ENCODE results near the gene SDC1. TPM values are rescaled to one million over a fixed set of nuclear protein-coding genes. Genes with fewer than 3 reads are reported as not detected.
A peak's percentile ranks its signal among the peaks of the same experiment; 100 is the strongest.

The SDC1 gene
- total RNA-seq, 1 donor from 2014 or later, result 184 TPM

- H3K4me1 ChIP-seq, result peaks cover 18% of the 10 kb centered on the region
- intact Hi-C loops (cut with DNase I), result no loop called here
- no peaks in the 10 kb centered on the region for H3K9me3 ChIP-seq
- no peaks in the 10 kb centered on the region for H3K27me3 ChIP-seq
- peak; percentile 28 to 52 for DNase-seq (ENCODE audit: extremely low spot score in 2 of 2)
- no peak overlapping the region for H3K27ac ChIP-seq
- no peak overlapping the region for H3K4me3 ChIP-seq
- TF ChIP-seq POLR2A (IDR thresholded peaks at IDR 0.05) (no peak), CTCF (IDR thresholded peaks at IDR 0.05) (no peak), POLR2AphosphoS5 (IDR thresholded peaks at IDR 0.05; ENCODE audit: insufficient read depth in 1 of 2, low read depth in 1 of 2) (no peak)
- no peaks in the 10 kb centered on the region for H3K36me3 ChIP-seq
These were observed 3.1 kb upstream of the SDC1 start for GRCh38 chr2:20227894-20228505.

DNA sequence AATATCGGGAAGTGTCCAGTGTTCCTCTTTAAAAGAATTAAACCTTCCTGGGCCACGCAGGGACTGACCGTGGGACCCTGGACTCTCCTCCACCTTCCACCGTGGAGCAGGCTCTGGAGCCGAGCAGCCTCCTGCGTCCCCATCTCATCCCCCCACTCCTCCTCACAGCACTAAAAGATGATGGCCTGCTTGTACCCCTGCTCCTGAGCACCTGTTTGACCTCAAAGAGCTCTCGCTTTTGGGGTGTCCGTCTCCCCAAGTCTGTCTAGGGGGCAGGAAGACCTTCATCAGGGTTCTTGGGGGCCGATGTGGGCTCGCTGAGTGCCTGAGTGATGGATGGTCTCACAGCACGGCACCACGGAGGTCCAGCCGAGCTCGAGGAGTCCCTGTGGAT lies 1.2 kb upstream of the SDC1 start:
- no peak overlapping the region for H3K4me3 ChIP-seq
- peak in 1 of 2 donors; percentile 86 for DNase-seq (ENCODE audit: extremely low spot score in 2 of 2)

GRCh38 chr2:20225294-20226151 lies 593 bp upstream of the SDC1 start:
- intact Hi-C loops (cut with DNase I), result no loop called here
- TF ChIP-seq CTCF (IDR thresholded peaks at IDR 0.05), result peak; percentile 23 to 57 (median 49)
- TF ChIP-seq POLR2AphosphoS5 (IDR thresholded peaks at IDR 0.05; ENCODE audit: insufficient read depth in 1 of 2, low read depth in 1 of 2), result peak in 1 of 2 donors; percentile 49
- TF ChIP-seq POLR2A (IDR thresholded peaks at IDR 0.05), result no peak
- H3K4me1 ChIP-seq, result peaks cover 32% of the 10 kb centered on the region
- peak overlapping the region; percentile 64 to 73 for H3K4me3 ChIP-seq
- no peak for DNase-seq (ENCODE audit: extremely low spot score in 2 of 2)
- H3K27me3 ChIP-seq, result no peaks in the 10 kb centered on the region
- H3K9me3 ChIP-seq, result no peaks in the 10 kb centered on the region
- peak overlapping the region; percentile 94 for H3K27ac ChIP-seq
- H3K36me3 ChIP-seq, result no peaks in the 10 kb centered on the region

More for the DNA sequence above, 1.2 kb upstream of the SDC1 start:
- Histone ChIP-seq H3K4me1 (peaks cover 25% of the 10 kb centered on the region), H3K27me3 (no peaks in the 10 kb centered on the region), H3K36me3 (no peaks in the 10 kb centered on the region), H3K9me3 (no peaks in the 10 kb centered on the region), H3K27ac (peak overlapping the region; percentile 94)
- TF ChIP-seq POLR2AphosphoS5 (IDR thresholded peaks at IDR 0.05; ENCODE audit: insufficient read depth in 1 of 2, low read depth in 1 of 2) (no peak), POLR2A (IDR thresholded peaks at IDR 0.05) (no peak), CTCF (IDR thresholded peaks at IDR 0.05) (no peak)
- intact Hi-C loops (cut with DNase I), result no loop called here

DNA sequence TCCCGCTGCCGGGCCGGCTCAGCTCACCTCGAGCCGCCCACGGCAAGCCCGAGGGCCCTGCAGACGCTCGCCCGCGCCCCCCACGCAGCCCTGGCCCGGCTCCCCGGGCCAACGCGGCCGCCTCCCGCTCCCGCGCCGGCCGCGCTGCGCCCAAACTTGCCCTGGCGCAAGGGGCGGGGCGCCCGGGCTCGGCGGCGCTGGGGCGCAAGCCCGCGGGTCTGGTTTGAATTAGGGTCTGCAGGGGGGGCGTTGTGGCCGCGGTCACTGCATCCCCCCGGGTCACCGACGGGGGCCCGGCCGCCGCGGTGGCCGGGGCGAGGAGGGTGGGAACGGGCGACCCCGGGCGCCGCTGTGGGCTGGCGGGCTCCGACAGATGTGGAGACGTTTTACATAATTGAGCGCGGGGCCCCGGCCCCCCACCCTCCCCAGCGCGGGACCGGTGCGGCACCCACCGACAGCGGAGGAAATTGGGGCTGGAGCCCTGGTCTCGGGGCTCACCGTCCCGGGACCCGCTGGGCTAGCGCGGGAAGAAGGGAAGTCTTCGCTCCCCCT lies 690 bp downstream of the SDC1 start:
- intact Hi-C loops (cut with DNase I), result no loop called here
- DNase-seq (ENCODE audit: extremely low spot score in 2 of 2), result no peak
- TF ChIP-seq POLR2AphosphoS5 (IDR thresholded peaks at IDR 0.05; ENCODE audit: insufficient read depth in 1 of 2, low read depth in 1 of 2), result no peak
- TF ChIP-seq CTCF (IDR thresholded peaks at IDR 0.05), result no peak
- TF ChIP-seq POLR2A (IDR thresholded peaks at IDR 0.05), result no peak

More for the DNA sequence above, 690 bp downstream of the SDC1 start:
- Histone ChIP-seq H3K27ac (peak overlapping the region; percentile 94), H3K4me3 (peak overlapping the region; percentile 64 to 73), H3K36me3 (no peaks in the 10 kb centered on the region), H3K27me3 (no peaks in the 10 kb centered on the region), H3K9me3 (no peaks in the 10 kb centered on the region), H3K4me1 (peaks cover 40% of the 10 kb centered on the region)

Measured in vagina (tissue), 2 donors.